ENCODE results near the gene CLCNKB.
"Not testable (repeated sequence)": the region's sequence is repeated elsewhere in the genome, so short reads cannot be mapped to it uniquely, and the experiment has no call there.

CLCNKB gene

GRCh38 chr1:16053781-16054502 is 10.4 kb downstream of the CLCNKB start:
- no peak overlapping the region for H3K27ac ChIP-seq (ENCODE audit: low read depth, low read length)
- H3K4me3 ChIP-seq (ENCODE audit: low read depth in 1 of 2, low read length in 2 of 2) = no peak overlapping the region

GRCh38 chr1:16054598-16055540 is 11.3 kb downstream of the CLCNKB start:
- Histone ChIP-seq H3K9me3 (ENCODE audit: low read length) (no peaks in the 10 kb centered on the region), H3K27me3 (ENCODE audit: control insufficient read depth in 1 of 2, insufficient read depth in 2 of 2, low read length in 2 of 2) (no peaks in the 10 kb centered on the region), H3K4me1 (ENCODE audit: insufficient read depth, low read length) (no peaks in the 10 kb centered on the region), H3K27ac (ENCODE audit: low read depth, low read length) (no peak overlapping the region), H3K9ac (ENCODE audit: low read length) (no peak overlapping the region), H3K36me3 (ENCODE audit: insufficient read depth, low read length) (no peaks in the 10 kb centered on the region), H3K4me3 (ENCODE audit: low read depth in 1 of 2, low read length in 2 of 2) (no peak overlapping the region)

More at GRCh38 chr1:16053781-16054502, 10.4 kb downstream of the CLCNKB start:
- Histone ChIP-seq H3K27me3 (ENCODE audit: control insufficient read depth in 1 of 2, insufficient read depth in 2 of 2, low read length in 2 of 2) (no peaks in the 10 kb centered on the region), H3K9me3 (ENCODE audit: low read length) (no peaks in the 10 kb centered on the region), H3K9ac (ENCODE audit: low read length) (no peak overlapping the region), H3K4me1 (ENCODE audit: insufficient read depth, low read length) (peaks cover 2% of the 10 kb centered on the region), H3K36me3 (ENCODE audit: insufficient read depth, low read length) (no peaks in the 10 kb centered on the region)

- Histone ChIP-seq H3K4me3 (ENCODE audit: low read depth in 1 of 2, low read length in 2 of 2) (no peak overlapping the region), H3K27me3 (ENCODE audit: control insufficient read depth in 1 of 2, insufficient read depth in 2 of 2, low read length in 2 of 2) (no peaks in the 10 kb centered on the region), H3K9ac (ENCODE audit: low read length) (no peak overlapping the region), H3K4me1 (ENCODE audit: insufficient read depth, low read length) (no peaks in the 10 kb centered on the region), H3K9me3 (ENCODE audit: low read length) (no peaks in the 10 kb centered on the region), H3K36me3 (ENCODE audit: insufficient read depth, low read length) (no peaks in the 10 kb centered on the region), H3K27ac (ENCODE audit: low read depth, low read length) (no peak overlapping the region)
Measured at GRCh38 chr1:16055613-16056520, 12.3 kb downstream of the CLCNKB start.

- not testable (repeated sequence) for H3K9ac ChIP-seq (ENCODE audit: low read length); H3K36me3 ChIP-seq (ENCODE audit: insufficient read depth, low read length); H3K9me3 ChIP-seq (ENCODE audit: low read length); H3K27ac ChIP-seq (ENCODE audit: low read depth, low read length); H3K27me3 ChIP-seq (ENCODE audit: control insufficient read depth in 1 of 2, insufficient read depth in 2 of 2, low read length in 2 of 2); H3K4me1 ChIP-seq (ENCODE audit: insufficient read depth, low read length); H3K4me3 ChIP-seq (ENCODE audit: low read depth in 1 of 2, low read length in 2 of 2)
Measured at GRCh38 chr1:16056521-16056912, 12.9 kb downstream of the CLCNKB start.

- not testable (repeated sequence) for H3K4me1 ChIP-seq (ENCODE audit: insufficient read depth, low read length); H3K9me3 ChIP-seq (ENCODE audit: low read length); H3K9ac ChIP-seq (ENCODE audit: low read length); H3K36me3 ChIP-seq (ENCODE audit: insufficient read depth, low read length); H3K27ac ChIP-seq (ENCODE audit: low read depth, low read length); H3K27me3 ChIP-seq (ENCODE audit: control insufficient read depth in 1 of 2, insufficient read depth in 2 of 2, low read length in 2 of 2); H3K4me3 ChIP-seq (ENCODE audit: low read depth in 1 of 2, low read length in 2 of 2)
Measured at GRCh38 chr1:16057314-16057915, 13.8 kb downstream of the CLCNKB start.

GRCh38 chr1:16058394-16059120 is 15.0 kb downstream of the CLCNKB start:
- H3K27me3 ChIP-seq (ENCODE audit: control insufficient read depth in 1 of 2, insufficient read depth in 2 of 2, low read length in 2 of 2) = not testable (repeated sequence)

GRCh38 chr1:16061266-16061665 is 17.7 kb downstream of the CLCNKB start:
- Histone ChIP-seq H3K36me3 (ENCODE audit: insufficient read depth, low read length) (no peaks in the 10 kb centered on the region), H3K9ac (ENCODE audit: low read length) (no peak overlapping the region), H3K27me3 (ENCODE audit: control insufficient read depth in 1 of 2, insufficient read depth in 2 of 2, low read length in 2 of 2) (no peaks in the 10 kb centered on the region), H3K4me3 (ENCODE audit: low read depth in 1 of 2, low read length in 2 of 2) (no peak overlapping the region), H3K9me3 (ENCODE audit: low read length) (no peaks in the 10 kb centered on the region), H3K4me1 (ENCODE audit: insufficient read depth, low read length) (no peaks in the 10 kb centered on the region), H3K27ac (ENCODE audit: low read depth, low read length) (no peak overlapping the region)

More at GRCh38 chr1:16058394-16059120, 15.0 kb downstream of the CLCNKB start:
- not testable (repeated sequence) for H3K36me3 ChIP-seq (ENCODE audit: insufficient read depth, low read length); H3K27ac ChIP-seq (ENCODE audit: low read depth, low read length); H3K9ac ChIP-seq (ENCODE audit: low read length); H3K9me3 ChIP-seq (ENCODE audit: low read length); H3K4me1 ChIP-seq (ENCODE audit: insufficient read depth, low read length); H3K4me3 ChIP-seq (ENCODE audit: low read depth in 1 of 2, low read length in 2 of 2)

- not testable (repeated sequence) for H3K9me3 ChIP-seq (ENCODE audit: low read length); H3K4me3 ChIP-seq (ENCODE audit: low read depth in 1 of 2, low read length in 2 of 2); H3K27ac ChIP-seq (ENCODE audit: low read depth, low read length); H3K36me3 ChIP-seq (ENCODE audit: insufficient read depth, low read length); H3K4me1 ChIP-seq (ENCODE audit: insufficient read depth, low read length); H3K27me3 ChIP-seq (ENCODE audit: control insufficient read depth in 1 of 2, insufficient read depth in 2 of 2, low read length in 2 of 2); H3K9ac ChIP-seq (ENCODE audit: low read length)
Measured at GRCh38 chr1:16061989-16062686, 18.6 kb downstream of the CLCNKB start.

- not testable (repeated sequence) for H3K36me3 ChIP-seq (ENCODE audit: insufficient read depth, low read length); H3K27me3 ChIP-seq (ENCODE audit: control insufficient read depth in 1 of 2, insufficient read depth in 2 of 2, low read length in 2 of 2); H3K27ac ChIP-seq (ENCODE audit: low read depth, low read length); H3K4me3 ChIP-seq (ENCODE audit: low read depth in 1 of 2, low read length in 2 of 2); H3K9ac ChIP-seq (ENCODE audit: low read length); H3K4me1 ChIP-seq (ENCODE audit: insufficient read depth, low read length); H3K9me3 ChIP-seq (ENCODE audit: low read length)
Measured at GRCh38 chr1:16062687-16063075, 19.1 kb downstream of the CLCNKB start.

- no peak overlapping the region for H3K9ac ChIP-seq (ENCODE audit: low read length)
- H3K36me3 ChIP-seq (ENCODE audit: insufficient read depth, low read length) = no peaks in the 10 kb centered on the region
- no peaks in the 10 kb centered on the region for H3K9me3 ChIP-seq (ENCODE audit: low read length)
- peaks cover 3% of the 10 kb centered on the region for H3K4me1 ChIP-seq (ENCODE audit: insufficient read depth, low read length)
- no peaks in the 10 kb centered on the region for H3K27me3 ChIP-seq (ENCODE audit: control insufficient read depth in 1 of 2, insufficient read depth in 2 of 2, low read length in 2 of 2)
- H3K27ac ChIP-seq (ENCODE audit: low read depth, low read length) = no peak overlapping the region
- no peak overlapping the region for H3K4me3 ChIP-seq (ENCODE audit: low read depth in 1 of 2, low read length in 2 of 2)
Measured at GRCh38 chr1:16063226-16063829, 19.7 kb downstream of the CLCNKB start.

Data from muscle layer of colon (tissue), 2 donors.